Calu3 (cell line): ENCODE data around the gene PPHLN1. TPM values are rescaled to one million over a fixed set of nuclear protein-coding genes. Genes with fewer than 3 reads are reported as not detected.

Source experiments
- Bru-seq: library from RNA; stranded (reverse); fragments of 400-500 nt; gene quantifications from one replicate; lab custom pipeline; 2021; lab: Mats Ljungman, UMichigan
- BruChase-seq, 2 experiments: library from RNA; stranded (reverse); fragments of 400-500 nt; gene quantifications; one replicate each; lab custom pipeline; 2021; lab: Mats Ljungman, UMichigan
- BruUV-seq: library from RNA; stranded (reverse); fragments of 400-500 nt; replicated peaks from 2 replicates; lab custom pipeline; 2021; lab: Mats Ljungman, UMichigan
- CTCF ChIA-PET: fragments of 300-600 bp; sonication (Branson Sonifier 250); formaldehyde crosslinking; loops from one replicate; lab custom pipeline; 2022; ENCODE audit warnings: antibody characterized with exemption; lab: Charles Lee
- DNase-seq: peaks from one replicate; pipeline ENCODE4 v3.0.0; 2022
- H3K27ac Mint-ChIP-seq: one replicate; pipeline ENCODE4 v1.8.0; 2022; ENCODE audit warnings: mixed read lengths; ENCODE audit not compliant: unreplicated experiment
- H3K27me3 Mint-ChIP-seq: one replicate; pipeline ENCODE4 v1.8.0; 2022; ENCODE audit warnings: mixed read lengths; ENCODE audit not compliant: unreplicated experiment
- H3K36me3 Mint-ChIP-seq: one replicate; pipeline ENCODE4 v1.8.0; 2022; ENCODE audit warnings: mild to moderate bottlenecking, moderate library complexity, mixed read lengths; ENCODE audit not compliant: insufficient read depth, unreplicated experiment
- H3K4me1 Mint-ChIP-seq: one replicate; pipeline ENCODE4 v1.8.0; 2022; ENCODE audit warnings: mild to moderate bottlenecking, low read depth, mixed read lengths; ENCODE audit not compliant: unreplicated experiment
- H3K4me3 Mint-ChIP-seq: one replicate; pipeline ENCODE4 v1.8.0; 2022; ENCODE audit warnings: mild to moderate bottlenecking, low read depth, moderate library complexity, mixed read lengths; ENCODE audit not compliant: unreplicated experiment
- H3K9me3 Mint-ChIP-seq: one replicate; pipeline ENCODE4 v1.8.0; 2022; ENCODE audit warnings: low read depth, mixed read lengths; ENCODE audit not compliant: unreplicated experiment
- CTCF ChIP-seq: fragments of 200-600 bp; IDR thresholded peaks from one replicate; pipeline ENCODE4 v1.8.0; 2022; ENCODE audit warnings: antibody characterized with exemption; ENCODE audit not compliant: unreplicated experiment
- intact Hi-C: fragments of 100-400 bp; cut with micrococcal nuclease; formaldehyde crosslinking; loops from one replicate; pipeline ENCODE4 v1.10.0; 2022; ENCODE audit not compliant: unreplicated experiment
- long read RNA-seq: library from polyadenylated mRNA; stranded (forward); transcript quantifications from one replicate; pipeline ENCODE4 v2.0.0, GENCODE V29; 2022
- total RNA-seq: library from RNA; stranded (reverse); gene quantifications from 2 replicates; pipeline ENCODE4 v1.2.3, GENCODE V29; 2022

PPHLN1 gene
- total RNA-seq: 41.5 and 45.5 TPM in 2 replicates
- percentile 72 among the genes with signal in this experiment for Bru-seq, nascent RNA
- percentile 58 among the genes with signal in this experiment for BruChase-seq, experiment 1, labeled RNA remaining after a 6-hour chase
- BruChase-seq, experiment 2, labeled RNA remaining after a 2-hour chase: percentile 57 among the genes with signal in this experiment
- long read RNA-seq, full-length matches to known transcripts: 16 of 38 reads
- long read RNA-seq, partial matches to known transcripts: 14 of 38 reads
- long read RNA-seq, other reads (novel, unspliced or antisense): 8 of 38 reads

DNA sequence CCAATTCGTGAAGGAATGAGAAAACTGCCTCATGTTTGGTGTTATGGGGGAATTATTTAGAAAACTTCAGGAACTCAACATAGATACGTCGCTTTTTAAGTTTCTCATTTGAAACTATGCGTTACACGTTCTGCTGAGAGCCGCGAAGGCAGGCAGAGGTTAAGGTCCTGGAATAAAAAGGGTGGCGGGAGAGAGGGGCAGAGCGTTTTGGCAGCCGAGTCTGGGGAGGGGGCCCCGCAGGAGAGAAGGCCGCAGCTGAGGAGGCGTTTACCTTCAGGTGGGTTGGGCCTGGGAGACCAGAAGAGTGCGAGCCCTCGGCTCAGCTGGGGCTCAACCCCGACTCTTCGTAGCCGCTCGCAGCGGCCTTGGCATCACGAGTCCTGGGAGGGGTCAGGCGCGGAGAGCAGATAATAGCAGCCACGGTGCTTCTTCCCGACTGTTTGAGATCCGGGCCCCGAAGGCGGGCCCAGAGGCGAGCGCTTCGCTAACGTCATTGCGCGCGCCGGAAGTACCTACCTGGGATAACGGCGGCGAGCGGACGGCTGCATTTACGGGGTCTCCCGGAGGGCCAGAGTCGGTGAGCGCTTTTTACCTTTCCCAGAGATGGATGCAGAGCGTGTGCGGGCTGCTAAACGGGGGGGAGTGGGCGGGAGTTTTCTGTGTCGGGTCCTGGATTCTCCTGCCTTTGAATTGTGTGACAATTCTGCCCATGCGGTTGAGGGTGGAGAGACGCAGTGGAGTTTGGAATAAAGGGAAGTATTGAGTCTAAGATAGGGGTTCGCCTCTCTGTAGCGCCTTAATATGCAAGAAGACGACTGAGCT is at the start of gene PPHLN1, which contains the start of gene ZCRB1:
TSS of gene PPHLN1 (plus strand) at position 515 of the 822 bp plus-strand sequence. CDS start 9,736 bp downstream, outside the sequence.
TSS of gene ZCRB1 (minus strand) at position 442 of the 822 bp plus-strand sequence. CDS start 1,992 bp downstream, outside the sequence.
- H3K36me3 Mint-ChIP-seq: peaks cover 25% of the 10 kb centered on the region
- peak; percentile 68 for DNase-seq
- peak within 1 kb of the TSS; percentile 96 for H3K27ac Mint-ChIP-seq
- peak within 1 kb of the TSS; percentile 94 for H3K4me3 Mint-ChIP-seq
- TSS peak; percentile 74 for BruUV-seq
- CTCF ChIA-PET: no interaction called here
- intact Hi-C loops: loop anchor here (5.0 kb wide), 1 partner anchor 184 kb away; the partner anchor contains the start of gene GXYLT1
- H3K9me3 Mint-ChIP-seq: no peaks in the 10 kb centered on the region
- no peak for TF ChIP-seq CTCF
- H3K27me3 Mint-ChIP-seq: no peaks in the 10 kb centered on the region
- peaks cover 27% of the 10 kb centered on the region for H3K4me1 Mint-ChIP-seq

DNA sequence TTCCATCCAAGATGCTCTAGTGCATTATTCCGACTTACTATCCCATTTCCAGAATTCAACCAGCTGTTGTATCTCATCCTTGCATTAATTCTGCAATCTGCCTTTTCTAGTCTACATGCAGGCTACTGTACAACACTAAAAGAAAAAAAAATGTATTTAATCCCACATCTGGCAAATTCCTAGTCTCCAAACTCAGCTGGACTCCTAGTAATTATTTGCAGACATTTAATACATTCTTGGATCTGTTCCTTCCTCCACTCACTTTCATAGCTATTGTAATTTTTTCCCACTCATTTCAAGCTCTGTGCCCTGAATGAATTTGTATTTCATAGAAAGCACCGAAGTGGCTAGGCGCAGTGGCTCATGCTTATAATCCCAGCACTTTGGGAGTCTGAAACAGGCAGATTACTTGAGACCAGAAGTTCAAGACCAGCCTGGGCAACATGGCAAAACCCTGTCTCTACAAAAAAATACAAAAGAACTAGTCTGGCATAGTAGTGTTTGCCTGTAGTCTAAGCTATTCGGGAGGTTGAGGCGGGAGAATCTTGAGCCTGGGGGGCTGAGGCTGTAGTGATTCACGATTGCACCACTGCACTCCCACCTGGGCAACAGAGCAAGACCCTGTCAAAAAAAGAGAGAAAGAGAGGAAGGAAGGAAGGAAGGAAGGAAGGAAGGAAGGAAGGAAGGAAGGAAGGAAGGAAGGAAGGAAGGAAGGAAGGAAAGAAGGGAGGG is 48.4 kb upstream of the PPHLN1 start:
- no peaks in the 10 kb centered on the region for H3K36me3 Mint-ChIP-seq
- DNase-seq: no peak
- H3K4me1 Mint-ChIP-seq: no peaks in the 10 kb centered on the region
- H3K27ac Mint-ChIP-seq: no peak overlapping the region
- no peaks in the 10 kb centered on the region for H3K27me3 Mint-ChIP-seq
- no peaks in the 10 kb centered on the region for H3K9me3 Mint-ChIP-seq
- TF ChIP-seq CTCF: no peak
- CTCF ChIA-PET: no interaction called here
- no peak overlapping the region for H3K4me3 Mint-ChIP-seq
- intact Hi-C loops: no loop called here
- BruUV-seq: no TSS peak

GRCh38 chr12:42278128-42278510 is 47.8 kb upstream of the PPHLN1 start:
- no TSS peak for BruUV-seq
- Mint-ChIP-seq H3K4me1 (no peaks in the 10 kb centered on the region), H3K9me3 (no peaks in the 10 kb centered on the region), H3K27ac (no peak overlapping the region), H3K36me3 (no peaks in the 10 kb centered on the region), H3K27me3 (no peaks in the 10 kb centered on the region), H3K4me3 (no peak overlapping the region)
- intact Hi-C loops: no loop called here
- DNase-seq: no peak
- no peak for TF ChIP-seq CTCF
- CTCF ChIA-PET: no interaction called here

GRCh38 chr12:42281278-42281677 is 44.7 kb upstream of the PPHLN1 start:
- CTCF ChIA-PET: no interaction called here
- Mint-ChIP-seq H3K4me3 (no peak overlapping the region), H3K27me3 (no peaks in the 10 kb centered on the region), H3K36me3 (no peaks in the 10 kb centered on the region), H3K9me3 (no peaks in the 10 kb centered on the region), H3K4me1 (no peaks in the 10 kb centered on the region), H3K27ac (no peak overlapping the region)
- BruUV-seq: no TSS peak
- intact Hi-C loops: no loop called here
- no peak for DNase-seq
- no peak for TF ChIP-seq CTCF
